Calu3 (cell line): Measurements from ENCODE around the gene ZBTB20. TPM values are rescaled to one million over a fixed set of nuclear protein-coding genes. Genes with fewer than 3 reads are reported as not detected.

ENCODE experiments used
- BruUV-seq: library from RNA; stranded (reverse); fragments of 400-500 nt; replicated peaks from 2 replicates; lab custom pipeline; 2021; lab: Mats Ljungman, UMichigan
- CTCF ChIA-PET: fragments of 300-600 bp; sonication (Branson Sonifier 250); formaldehyde crosslinking; loops from one replicate; lab custom pipeline; 2022; ENCODE audit warnings: antibody characterized with exemption; lab: Charles Lee
- DNase-seq: peaks from one replicate; pipeline ENCODE4 v3.0.0; 2022
- H3K27ac Mint-ChIP-seq: one replicate; pipeline ENCODE4 v1.8.0; 2022; ENCODE audit warnings: mixed read lengths; ENCODE audit not compliant: unreplicated experiment
- H3K27me3 Mint-ChIP-seq: one replicate; pipeline ENCODE4 v1.8.0; 2022; ENCODE audit warnings: mixed read lengths; ENCODE audit not compliant: unreplicated experiment
- H3K36me3 Mint-ChIP-seq: one replicate; pipeline ENCODE4 v1.8.0; 2022; ENCODE audit warnings: mild to moderate bottlenecking, moderate library complexity, mixed read lengths; ENCODE audit not compliant: insufficient read depth, unreplicated experiment
- H3K4me1 Mint-ChIP-seq: one replicate; pipeline ENCODE4 v1.8.0; 2022; ENCODE audit warnings: mild to moderate bottlenecking, low read depth, mixed read lengths; ENCODE audit not compliant: unreplicated experiment
- H3K4me3 Mint-ChIP-seq: one replicate; pipeline ENCODE4 v1.8.0; 2022; ENCODE audit warnings: mild to moderate bottlenecking, low read depth, moderate library complexity, mixed read lengths; ENCODE audit not compliant: unreplicated experiment
- H3K9me3 Mint-ChIP-seq: one replicate; pipeline ENCODE4 v1.8.0; 2022; ENCODE audit warnings: low read depth, mixed read lengths; ENCODE audit not compliant: unreplicated experiment
- intact Hi-C: fragments of 100-400 bp; cut with micrococcal nuclease; formaldehyde crosslinking; loops from one replicate; pipeline ENCODE4 v1.10.0; 2022; ENCODE audit not compliant: unreplicated experiment
- total RNA-seq: library from RNA; stranded (reverse); gene quantifications from 2 replicates; pipeline ENCODE4 v1.2.3, GENCODE V29; 2022
- TF ChIP-seq, protein P1 (sequence below): fragments of 200-600 bp; IDR thresholded peaks from one replicate; pipeline ENCODE4 v1.8.0; 2022; ENCODE audit warnings: antibody characterized with exemption; ENCODE audit not compliant: unreplicated experiment

Gene ZBTB20
- total RNA-seq, 1 experiment from 2014 or later, result 24.1 TPM

DNA sequence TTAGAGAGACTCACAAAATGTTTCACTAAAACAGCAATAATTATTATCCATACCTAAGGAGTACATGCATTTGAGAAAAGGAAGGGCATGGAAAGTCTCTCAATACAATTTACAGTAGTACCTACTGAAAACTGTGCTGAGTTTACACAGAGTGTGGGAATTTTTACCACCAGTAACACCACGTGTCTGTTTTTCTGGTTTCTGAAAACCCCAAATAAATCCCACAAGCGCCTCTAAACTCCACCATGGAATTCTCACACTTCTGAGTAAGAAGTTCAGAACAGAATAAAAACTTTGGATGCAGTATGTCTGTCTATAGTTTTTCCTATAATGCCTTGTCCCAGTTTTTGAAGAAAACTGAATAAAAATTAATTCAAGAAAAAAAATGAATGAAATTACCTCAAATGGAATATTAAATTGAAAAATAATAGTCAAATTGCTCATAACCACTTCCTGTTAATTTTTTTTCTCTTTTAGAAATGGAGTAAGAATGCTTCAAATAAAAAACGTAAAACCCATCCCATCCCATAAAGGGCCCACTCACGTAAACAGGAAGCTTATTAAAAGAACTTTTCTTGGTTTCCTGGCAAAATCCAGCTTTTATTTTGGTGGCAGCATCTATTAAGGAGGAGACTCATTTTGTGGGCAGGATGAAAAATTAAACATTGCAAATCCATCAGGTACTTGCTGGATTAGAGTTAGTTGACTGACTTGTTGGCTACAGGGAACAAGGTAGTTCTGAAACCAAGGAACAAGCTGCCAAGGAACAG, 475.2 kb downstream of the ZBTB20 start:
- Mint-ChIP-seq H3K27ac (no peak overlapping the region), H3K9me3 (no peaks in the 10 kb centered on the region), H3K27me3 (no peaks in the 10 kb centered on the region), H3K4me1 (peaks cover 8% of the 10 kb centered on the region), H3K36me3 (no peaks in the 10 kb centered on the region), H3K4me3 (no peak overlapping the region)
- DNase-seq, result no peak
- CTCF ChIA-PET, result interaction anchor here (0.6 kb wide), 1 partner anchor 288 kb away, joined by 7 read pairs; no protein-coding TSS in a partner anchor
- TF ChIP-seq, protein P1, sequence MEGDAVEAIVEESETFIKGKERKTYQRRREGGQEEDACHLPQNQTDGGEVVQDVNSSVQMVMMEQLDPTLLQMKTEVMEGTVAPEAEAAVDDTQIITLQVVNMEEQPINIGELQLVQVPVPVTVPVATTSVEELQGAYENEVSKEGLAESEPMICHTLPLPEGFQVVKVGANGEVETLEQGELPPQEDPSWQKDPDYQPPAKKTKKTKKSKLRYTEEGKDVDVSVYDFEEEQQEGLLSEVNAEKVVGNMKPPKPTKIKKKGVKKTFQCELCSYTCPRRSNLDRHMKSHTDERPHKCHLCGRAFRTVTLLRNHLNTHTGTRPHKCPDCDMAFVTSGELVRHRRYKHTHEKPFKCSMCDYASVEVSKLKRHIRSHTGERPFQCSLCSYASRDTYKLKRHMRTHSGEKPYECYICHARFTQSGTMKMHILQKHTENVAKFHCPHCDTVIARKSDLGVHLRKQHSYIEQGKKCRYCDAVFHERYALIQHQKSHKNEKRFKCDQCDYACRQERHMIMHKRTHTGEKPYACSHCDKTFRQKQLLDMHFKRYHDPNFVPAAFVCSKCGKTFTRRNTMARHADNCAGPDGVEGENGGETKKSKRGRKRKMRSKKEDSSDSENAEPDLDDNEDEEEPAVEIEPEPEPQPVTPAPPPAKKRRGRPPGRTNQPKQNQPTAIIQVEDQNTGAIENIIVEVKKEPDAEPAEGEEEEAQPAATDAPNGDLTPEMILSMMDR, result no peak
- BruUV-seq, result no TSS peak
- intact Hi-C loops, result no loop called here

DNA sequence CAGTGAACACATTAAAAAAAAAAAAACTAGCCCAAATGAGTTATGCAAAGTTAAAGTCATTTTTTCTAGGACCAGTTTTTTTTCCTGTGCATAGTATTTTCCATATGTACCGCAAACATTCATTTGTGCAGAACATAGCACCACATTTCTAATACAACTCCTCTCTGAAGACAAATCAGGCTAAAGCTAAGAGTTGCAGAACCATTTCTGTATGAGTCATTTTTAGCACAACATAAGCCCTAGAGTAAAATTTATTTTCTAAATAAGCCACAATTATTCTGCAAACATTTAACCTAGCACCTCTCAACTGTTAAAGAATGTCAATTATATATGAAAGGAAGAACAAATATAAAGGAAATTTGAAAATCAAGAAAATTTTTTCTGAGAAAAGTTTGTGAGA, 477.5 kb downstream of the ZBTB20 start:
- Mint-ChIP-seq H3K4me3 (no peak overlapping the region), H3K27me3 (no peaks in the 10 kb centered on the region), H3K36me3 (no peaks in the 10 kb centered on the region), H3K4me1 (peaks cover 8% of the 10 kb centered on the region), H3K27ac (no peak overlapping the region), H3K9me3 (no peaks in the 10 kb centered on the region)
- TF ChIP-seq, protein P1, result no peak
- BruUV-seq, result no TSS peak
- intact Hi-C loops, result no loop called here
- DNase-seq, result no peak
- CTCF ChIA-PET, result interaction anchor here (0.7 kb wide), 1 partner anchor 45 kb away, joined by 3 read pairs; no protein-coding TSS in a partner anchor

DNA sequence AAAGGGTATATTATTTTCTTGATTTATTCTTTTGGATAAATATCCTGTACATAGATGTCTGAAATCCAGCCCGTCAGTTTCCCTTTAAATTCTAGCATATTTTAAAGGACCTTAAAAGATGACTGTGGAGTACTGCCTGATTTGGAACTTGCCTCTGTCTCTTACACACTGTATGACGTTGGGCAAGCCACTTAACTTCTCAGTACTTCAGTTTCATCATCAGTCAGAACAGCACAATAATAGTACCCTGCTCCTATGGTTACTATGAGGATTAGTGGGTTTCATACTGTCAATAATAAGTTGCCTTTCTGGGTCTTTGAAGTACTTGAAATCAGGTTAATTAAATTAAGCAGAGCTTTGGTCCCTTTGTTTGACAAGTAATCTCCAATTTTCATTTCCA, 479.0 kb downstream of the ZBTB20 start:
- TF ChIP-seq, protein P1, result no peak
- DNase-seq, result no peak
- H3K4me1 Mint-ChIP-seq, result no peaks in the 10 kb centered on the region
- no peaks in the 10 kb centered on the region for H3K36me3 Mint-ChIP-seq
- no peak overlapping the region for H3K4me3 Mint-ChIP-seq
- no peaks in the 10 kb centered on the region for H3K9me3 Mint-ChIP-seq
- intact Hi-C loops, result no loop called here
- BruUV-seq, result no TSS peak
- no peaks in the 10 kb centered on the region for H3K27me3 Mint-ChIP-seq
- CTCF ChIA-PET, result no interaction called here
- H3K27ac Mint-ChIP-seq, result no peak overlapping the region

DNA sequence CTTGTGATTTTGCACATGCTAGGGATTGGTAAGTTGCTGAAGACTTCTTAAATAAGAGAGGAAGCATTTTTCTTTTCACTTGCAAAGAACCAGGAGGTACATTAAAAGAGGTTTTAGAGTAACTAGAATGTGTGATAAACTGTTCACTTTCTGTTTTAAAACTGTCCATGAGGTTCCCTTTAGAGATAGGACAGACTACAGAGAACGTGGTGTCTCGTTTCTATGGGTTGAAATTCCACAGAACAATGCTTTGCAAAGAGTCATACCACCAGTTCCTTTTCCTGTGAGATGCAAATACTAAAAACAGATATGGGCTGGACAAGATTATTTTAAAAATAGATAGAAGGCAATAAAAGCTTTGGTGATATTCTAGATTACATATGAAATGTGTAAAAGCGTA, 480.5 kb downstream of the ZBTB20 start:
- Mint-ChIP-seq H3K4me3 (no peak overlapping the region), H3K27ac (no peak overlapping the region), H3K4me1 (no peaks in the 10 kb centered on the region), H3K9me3 (no peaks in the 10 kb centered on the region), H3K36me3 (no peaks in the 10 kb centered on the region), H3K27me3 (no peaks in the 10 kb centered on the region)
- DNase-seq, result no peak
- TF ChIP-seq, protein P1, result no peak
- intact Hi-C loops, result no loop called here
- no TSS peak for BruUV-seq
- CTCF ChIA-PET, result no interaction called here
